Karpas-422 (cell line): ENCODE results near the gene KCNS1. TPM values are rescaled to one million over a fixed set of nuclear protein-coding genes. Genes with fewer than 3 reads are reported as not detected.

Experiments
- DNase-seq: peaks from one replicate; pipeline ENCODE4 v3.0.0-alpha.2; 2015
- H2AFZ ChIP-seq: fragments of 200-600 bp; sonication (generic); 2 replicates; pipeline ENCODE4 v1.6.1; 2014; ENCODE audit warnings: antibody characterized with exemption, low read length, mixed read lengths
- H3K27ac ChIP-seq: fragments of 200-600 bp; sonication (generic); 2 replicates; pipeline ENCODE4 v1.5.1; 2014; ENCODE audit warnings: mild to moderate bottlenecking, low read length, moderate library complexity
- H3K27me3 ChIP-seq: fragments of 200-600 bp; sonication (generic); 2 replicates; pipeline ENCODE4 v1.6.1; 2014; ENCODE audit warnings: low read length, mixed read lengths
- H3K36me3 ChIP-seq: fragments of 200-600 bp; sonication (generic); 2 replicates; pipeline ENCODE4 v1.6.1; 2014; ENCODE audit warnings: low read length, mixed read lengths; ENCODE audit not compliant: insufficient read depth
- H3K4me1 ChIP-seq: fragments of 200-600 bp; sonication (generic); 2 replicates; pipeline ENCODE4 v1.6.1; 2014; ENCODE audit warnings: mild to moderate bottlenecking, low read length, mixed read lengths
- H3K4me2 ChIP-seq: fragments of 200-600 bp; sonication (generic); 2 replicates; pipeline ENCODE4 v1.6.1; 2014; ENCODE audit warnings: low read length, low read depth, mild to moderate bottlenecking; ENCODE audit not compliant: poor library complexity, severe bottlenecking
- H3K4me3 ChIP-seq: fragments of 200-600 bp; sonication (generic); 2 replicates; pipeline ENCODE4 v1.5.1; 2014; ENCODE audit warnings: mild to moderate bottlenecking, antibody characterized with exemption, low read length, mixed read lengths
- H3K79me2 ChIP-seq: fragments of 200-600 bp; sonication (generic); 2 replicates; pipeline ENCODE4 v1.6.1; 2014; ENCODE audit warnings: mild to moderate bottlenecking, low read length, mixed read lengths
- H3K9ac ChIP-seq: fragments of 200-600 bp; sonication (generic); 2 replicates; pipeline ENCODE4 v1.6.0; 2014; ENCODE audit warnings: low read length
- H3K9me2 ChIP-seq: fragments of 200-600 bp; sonication (generic), shearing (Covaris generic); replicated peaks from 2 replicates; pipeline ENCODE4 v1.6.0; 2014; ENCODE audit warnings: mild to moderate bottlenecking, low read length, moderate library complexity; ENCODE audit not compliant: insufficient read depth
- H3K9me3 ChIP-seq: fragments of 300-700, 200-600 bp; sonication (generic); 2 replicates; pipeline ENCODE4 v1.6.1; 2014; ENCODE audit warnings: low read length, mixed read lengths
- H4K20me1 ChIP-seq: fragments of 200-600 bp; sonication (generic); 2 replicates; pipeline ENCODE4 v1.6.1; 2014; ENCODE audit warnings: mild to moderate bottlenecking, antibody characterized with exemption, low read length, low read depth; ENCODE audit not compliant: insufficient read depth
- total RNA-seq: library from RNA; depleted of rRNA; stranded (reverse); fragments of >200 nt; shearing (Covaris generic); gene quantifications from 2 replicates; pipeline ENCODE4 v1.2.3, GENCODE V29; 2014; ENCODE audit warnings: low replicate concordance

KCNS1 gene
- total RNA-seq, 1 experiment from 2014 or later = not detected

- no peaks in the 10 kb centered on the region for H3K9me3 ChIP-seq
- peaks cover 4% of the 10 kb centered on the region for H3K4me1 ChIP-seq
- H3K4me3 ChIP-seq = no peak overlapping the region
- H3K36me3 ChIP-seq = no peaks in the 10 kb centered on the region
- H3K4me2 ChIP-seq = no peak overlapping the region
- no peak overlapping the region for H3K27ac ChIP-seq
- no peaks in the 10 kb centered on the region for H3K9me2 ChIP-seq
- no peak for DNase-seq
- no peak overlapping the region for H3K9ac ChIP-seq
- no peaks in the 10 kb centered on the region for H3K27me3 ChIP-seq
- H4K20me1 ChIP-seq = no peaks in the 10 kb centered on the region
- no peak overlapping the region for H2AFZ ChIP-seq
- no peaks in the 10 kb centered on the region for H3K79me2 ChIP-seq
Observed at GRCh38 chr20:45113865-45114264, 12.9 kb upstream of the KCNS1 start.

DNA sequence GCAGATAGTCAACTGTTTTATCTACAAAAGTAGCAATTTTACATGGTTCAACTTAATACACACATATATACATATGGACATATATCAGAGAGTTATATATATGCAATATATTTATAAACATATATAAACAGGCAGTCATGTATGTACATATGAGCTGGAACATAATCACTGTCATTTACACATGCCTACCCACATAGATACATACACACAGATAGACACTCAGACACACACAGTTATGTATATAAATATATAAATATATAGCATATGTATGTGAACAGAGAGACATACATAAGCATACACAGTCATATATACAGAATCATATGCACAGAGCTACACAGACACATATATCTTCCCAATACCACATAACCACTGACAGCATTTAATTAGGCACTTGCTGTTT is 11.8 kb upstream of the KCNS1 start:
- no peaks in the 10 kb centered on the region for H3K9me2 ChIP-seq
- H3K4me2 ChIP-seq = no peak overlapping the region
- H3K4me1 ChIP-seq = peaks cover 4% of the 10 kb centered on the region
- no peak overlapping the region for H2AFZ ChIP-seq
- H3K9me3 ChIP-seq = no peaks in the 10 kb centered on the region
- H3K27me3 ChIP-seq = no peaks in the 10 kb centered on the region
- no peak overlapping the region for H3K27ac ChIP-seq
- no peaks in the 10 kb centered on the region for H4K20me1 ChIP-seq
- H3K9ac ChIP-seq = no peak overlapping the region
- no peaks in the 10 kb centered on the region for H3K36me3 ChIP-seq
- DNase-seq = no peak
- no peaks in the 10 kb centered on the region for H3K79me2 ChIP-seq
- H3K4me3 ChIP-seq = no peak overlapping the region

DNA sequence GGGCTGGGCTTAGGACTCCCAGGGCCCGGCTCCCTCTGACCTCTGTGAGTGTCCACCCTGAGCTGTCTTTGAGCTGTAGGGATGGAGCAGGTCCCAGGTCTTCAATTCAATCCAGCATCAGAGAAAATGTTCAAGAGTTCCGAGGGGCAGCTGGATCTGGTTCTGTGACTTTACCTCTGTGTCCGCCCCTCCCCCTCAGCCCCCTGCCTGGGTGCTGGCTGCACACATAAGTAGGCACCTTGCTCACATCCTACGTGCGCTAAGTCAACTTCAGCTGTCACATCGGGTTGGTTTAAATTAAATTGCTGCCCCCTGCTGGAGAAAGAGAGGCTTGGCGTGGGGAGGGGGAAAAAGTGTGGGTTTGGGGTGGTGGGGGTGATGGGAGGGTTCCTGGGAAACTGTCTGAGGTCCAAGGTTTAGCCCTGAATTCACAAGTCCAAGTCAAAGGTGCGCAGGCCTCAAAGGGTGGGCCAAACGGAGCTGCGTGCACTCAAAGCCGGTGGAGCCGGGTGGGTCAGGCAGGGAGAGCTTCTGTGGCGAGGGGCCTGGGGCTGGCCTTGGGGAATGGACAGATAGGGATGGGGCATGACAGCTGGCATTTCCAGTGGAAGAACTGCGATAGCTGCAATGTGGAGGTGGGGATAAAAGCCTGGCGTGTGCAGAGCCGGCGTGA is 11.0 kb upstream of the KCNS1 start:
- Histone ChIP-seq H3K4me2 (no peak overlapping the region), H3K27me3 (no peaks in the 10 kb centered on the region), H2AFZ (no peak overlapping the region), H4K20me1 (no peaks in the 10 kb centered on the region), H3K79me2 (no peaks in the 10 kb centered on the region), H3K9ac (no peak overlapping the region), H3K4me3 (no peak overlapping the region), H3K9me3 (no peaks in the 10 kb centered on the region), H3K4me1 (peaks cover 4% of the 10 kb centered on the region), H3K27ac (no peak overlapping the region), H3K9me2 (no peaks in the 10 kb centered on the region), H3K36me3 (no peaks in the 10 kb centered on the region)
- peak; percentile 75 for DNase-seq

- H3K9me3 ChIP-seq = no peaks in the 10 kb centered on the region
- no peak overlapping the region for H3K4me2 ChIP-seq
- H3K4me3 ChIP-seq = no peak overlapping the region
- H3K79me2 ChIP-seq = no peaks in the 10 kb centered on the region
- H3K9ac ChIP-seq = no peak overlapping the region
- H3K4me1 ChIP-seq = peaks cover 4% of the 10 kb centered on the region
- no peaks in the 10 kb centered on the region for H3K9me2 ChIP-seq
- no peak for DNase-seq
- H3K27me3 ChIP-seq = no peaks in the 10 kb centered on the region
- no peak overlapping the region for H3K27ac ChIP-seq
- no peak overlapping the region for H2AFZ ChIP-seq
- no peaks in the 10 kb centered on the region for H3K36me3 ChIP-seq
- H4K20me1 ChIP-seq = no peaks in the 10 kb centered on the region
Observed at GRCh38 chr20:45111285-45111684, 10.4 kb upstream of the KCNS1 start.

GRCh38 chr20:45110301-45110700 is 9.4 kb upstream of the KCNS1 start:
- Histone ChIP-seq H3K79me2 (no peaks in the 10 kb centered on the region), H3K27ac (no peak overlapping the region), H3K4me1 (peaks cover 4% of the 10 kb centered on the region), H3K9me2 (no peaks in the 10 kb centered on the region), H2AFZ (no peak overlapping the region), H3K36me3 (no peaks in the 10 kb centered on the region), H3K4me2 (no peak overlapping the region), H3K9ac (no peak overlapping the region), H3K9me3 (no peaks in the 10 kb centered on the region), H3K27me3 (no peaks in the 10 kb centered on the region), H4K20me1 (no peaks in the 10 kb centered on the region), H3K4me3 (no peak overlapping the region)
- no peak for DNase-seq

GRCh38 chr20:45109634-45110033 is 8.7 kb upstream of the KCNS1 start:
- Histone ChIP-seq H3K36me3 (no peaks in the 10 kb centered on the region), H3K9me2 (no peaks in the 10 kb centered on the region), H3K4me2 (no peak overlapping the region), H3K4me3 (no peak overlapping the region), H3K27me3 (no peaks in the 10 kb centered on the region), H3K9me3 (no peaks in the 10 kb centered on the region), H3K27ac (no peak overlapping the region), H3K9ac (no peak overlapping the region), H3K4me1 (no peaks in the 10 kb centered on the region), H4K20me1 (no peaks in the 10 kb centered on the region), H3K79me2 (no peaks in the 10 kb centered on the region), H2AFZ (no peak overlapping the region)
- no peak for DNase-seq

DNA sequence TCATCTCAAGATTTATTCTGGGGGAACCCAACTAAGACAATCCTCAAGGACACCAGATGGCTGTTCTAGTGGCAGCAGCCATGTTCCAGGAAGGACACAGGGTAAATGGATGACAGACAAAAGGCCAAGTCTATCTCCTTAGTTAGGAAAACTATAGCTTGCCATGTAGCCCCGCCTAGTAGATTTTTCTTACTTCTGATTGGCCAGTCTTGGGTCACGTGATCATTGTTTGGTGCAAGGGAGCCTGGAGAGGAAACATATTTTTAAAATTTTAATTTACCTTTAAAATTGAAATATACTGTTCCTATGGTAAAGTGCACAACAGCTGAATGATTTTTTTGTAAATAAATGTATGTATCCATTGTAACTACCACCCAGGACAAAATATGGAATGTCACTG is 4.4 kb upstream of the KCNS1 start:
- H3K9me2 ChIP-seq = no peaks in the 10 kb centered on the region
- H3K4me1 ChIP-seq = no peaks in the 10 kb centered on the region
- no peak overlapping the region for H3K9ac ChIP-seq
- DNase-seq = peak; percentile 66
- no peak overlapping the region for H3K4me2 ChIP-seq
- no peak overlapping the region for H3K27ac ChIP-seq
- H3K27me3 ChIP-seq = no peaks in the 10 kb centered on the region
- H3K9me3 ChIP-seq = no peaks in the 10 kb centered on the region
- H3K4me3 ChIP-seq = no peak overlapping the region
- H4K20me1 ChIP-seq = no peaks in the 10 kb centered on the region
- H2AFZ ChIP-seq = no peak overlapping the region
- H3K79me2 ChIP-seq = no peaks in the 10 kb centered on the region
- no peaks in the 10 kb centered on the region for H3K36me3 ChIP-seq

DNA sequence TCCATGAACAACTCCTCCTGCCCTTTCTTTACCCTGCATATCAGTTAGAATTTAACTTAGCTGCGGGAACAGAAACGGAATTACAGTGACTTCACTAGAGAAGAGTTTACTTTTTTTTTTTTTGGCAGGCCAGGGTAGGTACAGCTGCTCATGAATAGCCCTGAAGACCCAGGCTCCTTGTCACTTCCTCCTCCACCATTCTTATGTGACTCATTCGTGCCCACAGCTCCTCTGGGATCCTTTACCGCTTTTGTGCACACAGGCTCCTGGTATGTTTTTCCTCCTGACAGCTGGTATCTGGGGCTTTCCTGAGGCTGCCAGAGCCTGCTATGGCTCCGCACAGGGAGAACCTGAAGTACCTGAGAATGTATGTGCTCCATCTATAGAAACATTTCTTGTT is 3.9 kb upstream of the KCNS1 start:
- H3K4me3 ChIP-seq = no peak overlapping the region
- H3K27me3 ChIP-seq = no peaks in the 10 kb centered on the region
- H3K9ac ChIP-seq = no peak overlapping the region
- H3K36me3 ChIP-seq = no peaks in the 10 kb centered on the region
- no peak overlapping the region for H3K27ac ChIP-seq
- no peak overlapping the region for H2AFZ ChIP-seq
- H3K4me2 ChIP-seq = no peak overlapping the region
- H3K9me2 ChIP-seq = no peaks in the 10 kb centered on the region
- H3K79me2 ChIP-seq = no peaks in the 10 kb centered on the region
- H4K20me1 ChIP-seq = no peaks in the 10 kb centered on the region
- no peaks in the 10 kb centered on the region for H3K4me1 ChIP-seq
- no peak for DNase-seq
- no peaks in the 10 kb centered on the region for H3K9me3 ChIP-seq

- H2AFZ ChIP-seq = no peak overlapping the region
- H4K20me1 ChIP-seq = no peaks in the 10 kb centered on the region
- no peaks in the 10 kb centered on the region for H3K79me2 ChIP-seq
- H3K27me3 ChIP-seq = no peaks in the 10 kb centered on the region
- H3K9ac ChIP-seq = no peak overlapping the region
- no peaks in the 10 kb centered on the region for H3K36me3 ChIP-seq
- no peaks in the 10 kb centered on the region for H3K4me1 ChIP-seq
- H3K4me2 ChIP-seq = no peak overlapping the region
- no peak overlapping the region for H3K4me3 ChIP-seq
- no peaks in the 10 kb centered on the region for H3K9me2 ChIP-seq
- no peak overlapping the region for H3K27ac ChIP-seq
- no peaks in the 10 kb centered on the region for H3K9me3 ChIP-seq
- DNase-seq = no peak
Observed at GRCh38 chr20:45103072-45103471, 2.1 kb upstream of the KCNS1 start.
